PC-3 (cell line): Measurements from ENCODE around the gene MINK1. TPM values are rescaled to one million over a fixed set of nuclear protein-coding genes. Genes with fewer than 3 reads are reported as not detected.

ENCODE experiments used
- ATAC-seq: fragments of 200-7000 bp; cut with Tn5 transposase; 2 replicates; pipeline ENCODE4 v1.9.1; 2020; ENCODE audit warnings: mild to moderate bottlenecking, moderate library complexity
- BruUV-seq: library from RNA; stranded (reverse); fragments of 400-500 nt; replicated peaks from 2 replicates; lab custom pipeline; 2021; lab: Mats Ljungman, UMichigan
- CTCF ChIA-PET: fragments of 300-600 bp; sonication (Branson Sonifier 250); formaldehyde crosslinking; loops from one replicate; lab custom pipeline; 2022; ENCODE audit warnings: antibody characterized with exemption; lab: Charles Lee
- POLR2A ChIA-PET: fragments of 300-600 bp; sonication (Branson Sonifier 250); formaldehyde crosslinking; loops from one replicate; lab custom pipeline; 2022; ENCODE audit warnings: antibody characterized with exemption; ENCODE audit not compliant: unreplicated experiment; lab: Charles Lee
- DNase-seq: peaks from one replicate; pipeline ENCODE4 v3.0.0-alpha.2; 2015
- H2AFZ ChIP-seq: fragments of 300-600 bp; sonication (generic); 2 replicates; pipeline ENCODE4 v1.6.0; 2016; ENCODE audit warnings: antibody characterized with exemption, low read length
- H3F3A ChIP-seq: fragments of 300-600 bp; sonication (generic); one replicate; pipeline ENCODE4 v1.6.0; 2017; ENCODE audit warnings: antibody characterized with exemption, low read length, control low read depth, mild to moderate bottlenecking; ENCODE audit not compliant: unreplicated experiment
- H3K27ac ChIP-seq: fragments of 300-600 bp; sonication (generic); 2 replicates; pipeline ENCODE4 v1.5.1; 2016; ENCODE audit warnings: mild to moderate bottlenecking, low read length
- H3K27me3 ChIP-seq: fragments of 300-600 bp; sonication (generic); 2 replicates; pipeline ENCODE4 v1.6.1; 2016; ENCODE audit warnings: low read length, mixed read lengths
- H3K36me3 ChIP-seq: fragments of 300-600 bp; sonication (generic); 2 replicates; pipeline ENCODE4 v1.6.1; 2016; ENCODE audit warnings: low read depth, mixed run types, low read length, mixed read lengths
- H3K4me1 ChIP-seq: fragments of 300-600 bp; sonication (generic); 2 replicates; pipeline ENCODE4 v1.5.1; 2016; ENCODE audit warnings: low read length; ENCODE audit not compliant: insufficient read depth
- H3K4me2 ChIP-seq: fragments of 300-600 bp; sonication (generic); 2 replicates; pipeline ENCODE4 v1.6.0; 2016; ENCODE audit warnings: low read length
- H3K4me3 ChIP-seq: fragments of 300-600 bp; sonication (generic); 2 replicates; pipeline ENCODE4 v1.5.1; 2016; ENCODE audit warnings: mild to moderate bottlenecking, low read length, mixed read lengths
- H3K79me2 ChIP-seq: fragments of 300-600 bp; sonication (generic); 2 replicates; pipeline ENCODE4 v1.6.1; 2017; ENCODE audit warnings: low read length, mixed read lengths
- H3K9ac ChIP-seq: fragments of 300-600 bp; sonication (generic); 2 replicates; pipeline ENCODE4 v1.6.0; 2016; ENCODE audit warnings: mild to moderate bottlenecking, low read length
- H3K9me2 ChIP-seq: fragments of 300-600 bp; sonication (generic); replicated peaks from 2 replicates; pipeline ENCODE4 v1.6.1; 2016; ENCODE audit warnings: mixed run types, low read length, mixed read lengths
- H3K9me3 ChIP-seq: fragments of 300-600 bp; sonication (generic); 2 replicates; pipeline ENCODE4 v1.6.1; 2016; ENCODE audit warnings: low read length, mixed read lengths
- H4K20me1 ChIP-seq: fragments of 300-600 bp; sonication (generic); 2 replicates; pipeline ENCODE4 v1.6.1; 2016; ENCODE audit warnings: low read length, mixed read lengths
- EZH2 ChIP-seq: fragments of 300-600 bp; sonication (generic); IDR thresholded peaks from one replicate; pipeline ENCODE4 v1.6.1; 2017; ENCODE audit warnings: antibody characterized with exemption, mild to moderate bottlenecking, low read length; ENCODE audit not compliant: unreplicated experiment
- EZH2phosphoT487 ChIP-seq: fragments of 300-600 bp; sonication (generic); IDR thresholded peaks from 2 replicates; pipeline ENCODE4 v1.6.1; 2018; ENCODE audit warnings: mild to moderate bottlenecking, antibody characterized with exemption, low read length, borderline replicate concordance
- intact Hi-C: fragments of 100-400 bp; cut with micrococcal nuclease; formaldehyde crosslinking; loops from 2 replicates; pipeline ENCODE4 v1.9.0; 2023
- total RNA-seq: library from RNA; depleted of rRNA; stranded (reverse); fragments of >200 nt; gene quantifications from 2 replicates; pipeline ENCODE4 v1.2.3, GENCODE V29; 2014
- TF ChIP-seq, protein P1 (sequence below): fragments of 300-600 bp; sonication (generic); conservative IDR thresholded peaks from 2 replicates; pipeline ENCODE4 v1.5.1; 2017; ENCODE audit warnings: antibody characterized with exemption, low read depth, mild to moderate bottlenecking, low read length

Gene MINK1
- total RNA-seq, 1 experiment from 2014 or later, result 44.5 TPM

DNA sequence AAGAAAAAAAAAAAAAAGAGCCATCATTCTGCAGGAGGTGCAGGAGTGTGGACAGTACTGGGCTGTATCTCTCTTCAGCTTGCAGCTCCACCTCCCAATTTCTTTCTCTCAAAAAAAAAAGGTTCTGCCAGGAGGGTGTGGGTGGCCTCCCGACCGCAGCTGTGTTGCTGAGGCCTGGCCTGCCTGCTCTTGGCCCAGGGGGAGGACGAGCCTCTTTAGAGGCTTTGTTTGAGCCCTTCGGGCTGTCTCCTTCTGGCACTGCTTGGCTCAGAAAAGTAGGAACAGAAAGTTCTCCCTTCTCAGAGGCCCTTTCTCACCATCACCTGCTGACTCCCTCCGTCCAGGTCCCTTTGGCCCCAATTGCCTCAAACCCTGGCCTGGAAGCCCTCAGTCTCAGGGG is 43.9 kb downstream of the MINK1 start:
- ChIA-PET POLR2A (no interaction called here), CTCF (no interaction called here)
- no peaks in the 10 kb centered on the region for H3K79me2 ChIP-seq
- no peak overlapping the region for H3K27ac ChIP-seq
- no peaks in the 10 kb centered on the region for H3K9me3 ChIP-seq
- intact Hi-C loops, result no loop called here
- H3K4me2 ChIP-seq, result no peak overlapping the region
- peaks cover under 1% of the 10 kb centered on the region; the same call in 1 of the 2 replicates for H3K36me3 ChIP-seq
- H3K4me3 ChIP-seq, result no peak overlapping the region
- H3K9ac ChIP-seq, result no peak overlapping the region
- DNase-seq (no peak), ATAC-seq (no peak)
- H3K9me2 ChIP-seq, result no peaks in the 10 kb centered on the region
- TF ChIP-seq EZH2 (no peak), EZH2phosphoT487 (no peak)
- TF ChIP-seq, protein P1, sequence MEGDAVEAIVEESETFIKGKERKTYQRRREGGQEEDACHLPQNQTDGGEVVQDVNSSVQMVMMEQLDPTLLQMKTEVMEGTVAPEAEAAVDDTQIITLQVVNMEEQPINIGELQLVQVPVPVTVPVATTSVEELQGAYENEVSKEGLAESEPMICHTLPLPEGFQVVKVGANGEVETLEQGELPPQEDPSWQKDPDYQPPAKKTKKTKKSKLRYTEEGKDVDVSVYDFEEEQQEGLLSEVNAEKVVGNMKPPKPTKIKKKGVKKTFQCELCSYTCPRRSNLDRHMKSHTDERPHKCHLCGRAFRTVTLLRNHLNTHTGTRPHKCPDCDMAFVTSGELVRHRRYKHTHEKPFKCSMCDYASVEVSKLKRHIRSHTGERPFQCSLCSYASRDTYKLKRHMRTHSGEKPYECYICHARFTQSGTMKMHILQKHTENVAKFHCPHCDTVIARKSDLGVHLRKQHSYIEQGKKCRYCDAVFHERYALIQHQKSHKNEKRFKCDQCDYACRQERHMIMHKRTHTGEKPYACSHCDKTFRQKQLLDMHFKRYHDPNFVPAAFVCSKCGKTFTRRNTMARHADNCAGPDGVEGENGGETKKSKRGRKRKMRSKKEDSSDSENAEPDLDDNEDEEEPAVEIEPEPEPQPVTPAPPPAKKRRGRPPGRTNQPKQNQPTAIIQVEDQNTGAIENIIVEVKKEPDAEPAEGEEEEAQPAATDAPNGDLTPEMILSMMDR, result no peak
- no TSS peak for BruUV-seq
- H4K20me1 ChIP-seq, result no peaks in the 10 kb centered on the region
- no peaks in the 10 kb centered on the region for H3F3A ChIP-seq
- no peaks in the 10 kb centered on the region for H3K4me1 ChIP-seq
- no peak overlapping the region for H2AFZ ChIP-seq
- H3K27me3 ChIP-seq, result no peaks in the 10 kb centered on the region

DNA sequence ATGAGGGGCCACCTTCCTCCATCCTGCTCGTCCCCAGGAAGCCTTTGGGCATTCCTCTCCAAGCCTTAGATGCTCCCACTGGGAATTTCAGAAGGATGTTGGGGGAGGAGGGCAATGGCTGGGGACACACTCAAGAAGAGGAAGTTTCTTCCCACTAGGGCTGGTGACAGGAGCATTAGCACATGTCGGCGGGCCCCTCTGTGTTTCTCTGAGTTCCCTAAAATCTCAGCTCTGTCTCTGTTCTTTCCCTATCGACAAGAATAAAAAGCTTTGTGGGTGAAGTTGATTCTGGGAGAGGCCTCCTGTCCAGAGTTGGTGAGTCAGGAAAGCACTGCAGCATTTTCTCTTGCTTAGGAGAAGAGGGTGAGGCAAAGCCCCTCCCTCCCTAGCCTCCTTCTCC is 46.5 kb downstream of the MINK1 start:
- H3K27me3 ChIP-seq, result no peaks in the 10 kb centered on the region
- H3K4me3 ChIP-seq, result no peak overlapping the region
- ChIA-PET CTCF (no interaction called here), POLR2A (no interaction called here)
- H3K4me1 ChIP-seq, result no peaks in the 10 kb centered on the region
- peaks cover 6% of the 10 kb centered on the region for H3K36me3 ChIP-seq
- BruUV-seq, result no TSS peak
- H2AFZ ChIP-seq, result no peak overlapping the region
- H3K9me2 ChIP-seq, result no peaks in the 10 kb centered on the region
- H3K9me3 ChIP-seq, result no peaks in the 10 kb centered on the region
- intact Hi-C loops, result no loop called here
- H3K79me2 ChIP-seq, result no peaks in the 10 kb centered on the region
- H3K27ac ChIP-seq, result no peak overlapping the region
- H3K9ac ChIP-seq, result no peak overlapping the region
- DNase-seq (no peak), ATAC-seq (no peak)
- TF ChIP-seq EZH2 (no peak), EZH2phosphoT487 (no peak)
- TF ChIP-seq, protein P1, result no peak
- no peaks in the 10 kb centered on the region for H3F3A ChIP-seq
- no peak overlapping the region for H3K4me2 ChIP-seq
- no peaks in the 10 kb centered on the region for H4K20me1 ChIP-seq

DNA sequence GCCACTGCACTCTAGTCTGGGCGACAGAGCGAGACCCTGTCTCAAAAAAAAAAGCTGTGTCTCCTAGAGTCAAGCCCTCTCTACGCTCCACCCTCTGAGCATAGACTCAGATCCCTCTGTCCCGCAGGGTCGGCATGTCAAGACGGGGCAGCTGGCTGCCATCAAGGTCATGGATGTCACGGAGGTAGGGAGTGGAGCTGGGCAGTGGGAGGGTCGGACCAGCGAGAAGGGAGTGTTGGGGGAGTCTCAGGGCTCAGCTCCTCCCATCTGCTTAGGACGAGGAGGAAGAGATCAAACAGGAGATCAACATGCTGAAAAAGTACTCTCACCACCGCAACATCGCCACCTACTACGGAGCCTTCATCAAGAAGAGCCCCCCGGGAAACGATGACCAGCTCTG is 47.7 kb downstream of the MINK1 start:
- Histone ChIP-seq H3K9ac (no peak overlapping the region), H3K27me3 (no peaks in the 10 kb centered on the region), H3K9me3 (no peaks in the 10 kb centered on the region), H3K4me1 (no peaks in the 10 kb centered on the region), H3F3A (no peaks in the 10 kb centered on the region), H4K20me1 (no peaks in the 10 kb centered on the region), H3K9me2 (no peaks in the 10 kb centered on the region), H2AFZ (no peak overlapping the region), H3K4me3 (no peak overlapping the region), H3K36me3 (peaks cover 6% of the 10 kb centered on the region), H3K4me2 (no peak overlapping the region), H3K27ac (no peak overlapping the region), H3K79me2 (no peaks in the 10 kb centered on the region)
- DNase-seq (no peak), ATAC-seq (no peak)
- BruUV-seq, result no TSS peak
- no peak for TF ChIP-seq EZH2
- no peak for TF ChIP-seq EZH2phosphoT487
- TF ChIP-seq, protein P1, result no peak
- POLR2A ChIA-PET, result no interaction called here
- CTCF ChIA-PET, result no interaction called here
- intact Hi-C loops, result loop anchor here (10.0 kb wide), 1 partner anchor 46 kb away; the partner anchor contains the start of gene MINK1
